T-cell (primary cell): Measurements from ENCODE around the gene TMEM181. TPM values are rescaled to one million over a fixed set of nuclear protein-coding genes. Genes with fewer than 3 reads are reported as not detected.
A peak's percentile ranks its signal among the peaks of the same experiment; 100 is the strongest.

ENCODE experiments used
- ATAC-seq, 4 experiments: fragments of 200-7000 bp in 3 of 4; fragments of 150-1000 bp in 1 of 4; cut with Tn5 transposase; replicated peaks in 1 of 4; 1 replicate in 3 of 4; 2 replicates in 1 of 4; pipeline ENCODE4 v1.10.0; 2021; ENCODE audit warnings: moderate library complexity in 3 of 4, mild to moderate bottlenecking in 2 of 4, moderate number of reproducible peaks in 1 of 4
- CTCF ChIA-PET, 2 donors: fragments of 300-600 bp; sonication (Branson Sonifier 250); formaldehyde crosslinking; loops; one replicate each; lab custom pipeline; 2022; ENCODE audit warnings: antibody characterized with exemption in 2 of 2; lab: Charles Lee
- POLR2A ChIA-PET, 2 donors: fragments of 300-600 bp; sonication (Branson Sonifier 250); formaldehyde crosslinking; loops; one replicate each; lab custom pipeline; 2022; ENCODE audit warnings: antibody characterized with exemption in 2 of 2; lab: Charles Lee
- DNase-seq, 35 experiments: peaks; one replicate each; pipeline versions ENCODE4 v3.0.0 to v3.0.0-alpha.2; 2013 to 2023
- H3K27ac ChIP-seq: one replicate; pipeline ENCODE4 v1.5.1; 2013; ENCODE audit warnings: low read length
- H3K27me3 ChIP-seq, 2 experiments: replicated peaks in 1 of 2; 1 replicate in 1 of 2; 2 replicates in 1 of 2; pipeline versions ENCODE4 v1.6.1 to v1.7.0; 2013; ENCODE audit warnings: low read length in 1 of 2, mixed read lengths in 1 of 2; ENCODE audit not compliant: control insufficient read depth in 2 of 2, insufficient read depth in 2 of 2; ENCODE audit errors: extremely low read depth in 1 of 2
- H3K36me3 ChIP-seq, 2 donors: 1 replicate in 1 of 2; 2 replicates in 1 of 2; pipeline versions ENCODE4 v1.6.1 to v1.7.0; 2013; ENCODE audit warnings: low read length in 1 of 2; ENCODE audit not compliant: control insufficient read depth in 2 of 2, insufficient read depth in 1 of 2; ENCODE audit errors: extremely low read depth in 1 of 2
- H3K4me1 ChIP-seq, 2 experiments: 1 replicate in 1 of 2; 2 replicates in 1 of 2; pipeline versions ENCODE4 v1.6.1 to v1.7.0; 2013; ENCODE audit warnings: low read length in 2 of 2, mixed read lengths in 1 of 2; ENCODE audit not compliant: insufficient read depth in 2 of 2, control insufficient read depth in 1 of 2; ENCODE audit errors: extremely low read depth in 1 of 2
- H3K4me3 ChIP-seq, 2 donors: 1 replicate in 1 of 2; 2 replicates in 1 of 2; pipeline versions ENCODE4 v1.5.1 to v1.7.0; 2013; ENCODE audit warnings: mild to moderate bottlenecking in 2 of 2, low read length in 1 of 2, moderate library complexity in 1 of 2; ENCODE audit not compliant: control insufficient read depth in 1 of 2; ENCODE audit errors: extremely low read depth in 1 of 2
- H3K9me3 ChIP-seq: 2 replicates; pipeline ENCODE4 v1.7.0; 2013
- H3K27ac Mint-ChIP-seq, 2 donors: one replicate each; pipeline ENCODE4 v1.8.0; 2020 to 2021; ENCODE audit warnings: mild to moderate bottlenecking in 2 of 2, mixed read lengths in 2 of 2
- H3K27me3 Mint-ChIP-seq, 2 donors: one replicate each; pipeline ENCODE4 v1.8.0; 2021 to 2022; ENCODE audit warnings: mixed read lengths in 2 of 2
- H3K36me3 Mint-ChIP-seq: one replicate; pipeline ENCODE4 v1.8.0; 2021; ENCODE audit warnings: mixed read lengths
- H3K4me1 Mint-ChIP-seq, 3 donors: one replicate each; pipeline ENCODE4 v1.8.0; 2020 to 2022; ENCODE audit warnings: mixed read lengths in 3 of 3, mild to moderate bottlenecking in 1 of 3
- H3K4me3 Mint-ChIP-seq, 3 donors: one replicate each; pipeline ENCODE4 v1.8.0; 2020 to 2022; ENCODE audit warnings: mild to moderate bottlenecking in 3 of 3, mixed read lengths in 3 of 3, moderate library complexity in 3 of 3
- H3K9me3 Mint-ChIP-seq, 3 donors: one replicate each; pipeline ENCODE4 v1.8.0; 2020 to 2022; ENCODE audit warnings: mixed read lengths in 3 of 3
- WGBS: methylation state at CpG from one replicate; pipeline ENCODE4 v1.1.5; 2013; ENCODE audit warnings: missing lambda C conversion rate; ENCODE audit not compliant: insufficient coverage; 5-methylcytosine and 5-hydroxymethylcytosine counted together
- total RNA-seq, 35 experiments: library from RNA in 6 of 35; stranded (reverse) in 6 of 35; fragments of 120-200 nt in 1 of 35; gene quantifications; one replicate each; pipeline versions ENCODE4 v1.2.1 to v1.2.4 and lab custom pipeline; 2013 to 2026

Gene TMEM181
- total RNA-seq, 5 donors from 2014 or later (not counting 1 experiment from before 2014, with no cell fraction given) = 15.9 to 21.5 (median 19.9) TPM

GRCh38 chr6:158572653-158573541, 13.0 kb downstream of the TMEM181 start:
- CTCF ChIA-PET = no interaction called here

GRCh38 chr6:158573542-158573931, 13.6 kb downstream of the TMEM181 start:
- peaks cover 0 to 45% of the 10 kb centered on the region in 2 donors for H3K36me3 ChIP-seq
- peaks cover 4 to 51% of the 10 kb centered on the region in 2 experiments for H3K4me1 ChIP-seq
- Mint-ChIP-seq H3K4me3 (no peak overlapping the region), H3K4me1 (peaks cover 56 to 64% (median 61%) of the 10 kb centered on the region in 3 donors), H3K9me3 (no peaks in the 10 kb centered on the region), H3K27ac (no peak overlapping the region), H3K36me3 (peaks cover 44% of the 10 kb centered on the region), H3K27me3 (no peaks in the 10 kb centered on the region)
- no peak for ATAC-seq
- 96% methylated on average over 9 of the region's 10 CpGs for WGBS
- CTCF ChIA-PET = no interaction called here
- H3K9me3 ChIP-seq = no peaks in the 10 kb centered on the region
- no peaks in the 10 kb centered on the region for H3K27me3 ChIP-seq
- no peak for DNase-seq
- H3K27ac ChIP-seq = no peak overlapping the region
- H3K4me3 ChIP-seq = no peak overlapping the region
- POLR2A ChIA-PET = interaction anchor here in 1 of 2 donors (0.6 kb wide), 1 partner anchor 16 kb away, joined by 4 read pairs; no protein-coding TSS in a partner anchor

More at GRCh38 chr6:158572653-158573541, 13.0 kb downstream of the TMEM181 start:
- Histone ChIP-seq H3K4me1 (peaks cover 9 to 58% of the 10 kb centered on the region in 2 experiments), H3K27ac (no peak overlapping the region), H3K27me3 (no peaks in the 10 kb centered on the region), H3K9me3 (no peaks in the 10 kb centered on the region), H3K4me3 (no peak overlapping the region), H3K36me3 (peaks cover 0 to 45% of the 10 kb centered on the region in 2 donors)
- Mint-ChIP-seq H3K9me3 (no peaks in the 10 kb centered on the region), H3K27ac (peak overlapping the region in 1 of 2 donors; percentile 46), H3K4me3 (no peak overlapping the region), H3K36me3 (peaks cover 37% of the 10 kb centered on the region), H3K27me3 (no peaks in the 10 kb centered on the region), H3K4me1 (peaks cover 62 to 71% (median 65%) of the 10 kb centered on the region in 3 donors)
- 95% methylated on average over 25 of the region's 28 CpGs for WGBS
- POLR2A ChIA-PET = interaction anchor here in 1 of 2 donors (0.6 kb wide), 1 partner anchor 15 kb away, joined by 4 read pairs; no protein-coding TSS in a partner anchor
- ATAC-seq (no peak), DNase-seq (no peak)

GRCh38 chr6:158574800-158575199, 14.9 kb downstream of the TMEM181 start:
- ChIA-PET POLR2A (no interaction called here), CTCF (no interaction called here)
- no peak overlapping the region for H3K27ac Mint-ChIP-seq
- H3K36me3 Mint-ChIP-seq = peaks cover 44% of the 10 kb centered on the region
- no peaks in the 10 kb centered on the region for H3K27me3 ChIP-seq
- H3K9me3 ChIP-seq = no peaks in the 10 kb centered on the region
- no peak overlapping the region for H3K4me3 Mint-ChIP-seq
- DNase-seq (no peak), ATAC-seq (no peak)
- no peaks in the 10 kb centered on the region for H3K9me3 Mint-ChIP-seq
- no CpG with 5 or more reads among the region's 3 CpGs for WGBS
- H3K4me1 Mint-ChIP-seq = peaks cover 47 to 55% (median 52%) of the 10 kb centered on the region in 3 donors
- peaks cover 0 to 45% of the 10 kb centered on the region in 2 donors for H3K36me3 ChIP-seq
- H3K27ac ChIP-seq = no peak overlapping the region
- H3K4me3 ChIP-seq = no peak overlapping the region
- peaks cover 0 to 39% of the 10 kb centered on the region in 2 experiments for H3K4me1 ChIP-seq
- H3K27me3 Mint-ChIP-seq = no peaks in the 10 kb centered on the region

- no peaks in the 10 kb centered on the region for H3K9me3 ChIP-seq
- no peak overlapping the region for H3K27ac Mint-ChIP-seq
- no peaks in the 10 kb centered on the region for H3K27me3 Mint-ChIP-seq
- DNase-seq (no peak), ATAC-seq (no peak)
- H3K36me3 Mint-ChIP-seq = peaks cover 39% of the 10 kb centered on the region
- WGBS = 0% methylated on average over 1 of the region's 4 CpGs
- ChIA-PET POLR2A (no interaction called here), CTCF (no interaction called here)
- no peak overlapping the region for H3K4me3 Mint-ChIP-seq
- H3K4me1 Mint-ChIP-seq = peaks cover 43 to 51% (median 48%) of the 10 kb centered on the region in 3 donors
- no peak overlapping the region for H3K27ac ChIP-seq
- no peaks in the 10 kb centered on the region for H3K27me3 ChIP-seq
- peaks cover 0 to 44% of the 10 kb centered on the region in 2 donors for H3K36me3 ChIP-seq
- H3K4me1 ChIP-seq = peaks cover 0 to 31% of the 10 kb centered on the region in 2 experiments
- no peaks in the 10 kb centered on the region for H3K9me3 Mint-ChIP-seq
- H3K4me3 ChIP-seq = no peak overlapping the region
Observed at GRCh38 chr6:158575550-158575949, 15.7 kb downstream of the TMEM181 start.

- H3K36me3 Mint-ChIP-seq = peaks cover 50% of the 10 kb centered on the region
- no peak overlapping the region for H3K4me3 ChIP-seq
- WGBS = 98% methylated on average over 5 of the region's 8 CpGs
- no peak overlapping the region for H3K27ac ChIP-seq
- ATAC-seq = no peak
- H3K27me3 Mint-ChIP-seq = no peaks in the 10 kb centered on the region
- POLR2A ChIA-PET = interaction anchor here in 1 of 2 donors (0.6 kb wide), 1 partner anchor 63 kb away, joined by 3 read pairs; no protein-coding TSS in a partner anchor
- H3K27ac Mint-ChIP-seq = no peak overlapping the region
- CTCF ChIA-PET = interaction anchor here in 1 of 2 donors (0.6 kb wide), 1 partner anchor 142 kb away, joined by 3 read pairs; no protein-coding TSS in a partner anchor
- H3K9me3 ChIP-seq = no peaks in the 10 kb centered on the region
- H3K4me1 Mint-ChIP-seq = peaks cover 0 to 4% (median 2%) of the 10 kb centered on the region in 3 donors
- H3K36me3 ChIP-seq = peaks cover 24 to 67% of the 10 kb centered on the region in 2 donors
- no peak for DNase-seq
- H3K4me1 ChIP-seq = no peaks in the 10 kb centered on the region
- H3K4me3 Mint-ChIP-seq = no peak overlapping the region
- H3K9me3 Mint-ChIP-seq = no peaks in the 10 kb centered on the region
- H3K27me3 ChIP-seq = no peaks in the 10 kb centered on the region
Observed at GRCh38 chr6:158584236-158584651, 24.4 kb downstream of the TMEM181 start.

GRCh38 chr6:158586652-158587051, 26.8 kb downstream of the TMEM181 start:
- no peaks in the 10 kb centered on the region for H3K27me3 Mint-ChIP-seq
- ChIA-PET CTCF (interaction anchor here in 1 of 2 donors (0.6 kb wide), 1 partner anchor 156 kb away, joined by 3 read pairs; no protein-coding TSS in a partner anchor), POLR2A (no interaction called here)
- Histone ChIP-seq H3K27ac (no peak overlapping the region), H3K4me3 (no peak overlapping the region), H3K9me3 (no peaks in the 10 kb centered on the region), H3K27me3 (no peaks in the 10 kb centered on the region), H3K4me1 (no peaks in the 10 kb centered on the region), H3K36me3 (peaks cover 26 to 81% of the 10 kb centered on the region in 2 donors)
- DNase-seq = no peak
- H3K27ac Mint-ChIP-seq = no peak overlapping the region
- peaks cover 70% of the 10 kb centered on the region for H3K36me3 Mint-ChIP-seq
- ATAC-seq = no peak
- no peak overlapping the region for H3K4me3 Mint-ChIP-seq
- 100% methylated on average over 1 of the region's 8 CpGs for WGBS
- H3K9me3 Mint-ChIP-seq = no peaks in the 10 kb centered on the region
- peaks cover 0 to 5% (median 0%) of the 10 kb centered on the region in 3 donors for H3K4me1 Mint-ChIP-seq
